ENCODE measurements around the gene C1QA. TPM values are rescaled to one million over a fixed set of nuclear protein-coding genes. Genes with fewer than 3 reads are reported as not detected.

The C1QA gene
- total RNA-seq, 1 experiment from 2014 or later: not detected

- ChIA-PET POLR2A (ENCODE audit: unreplicated experiment) (interaction anchor here (0.7 kb wide), 1 partner anchor 543 kb away, joined by 8 read pairs; no protein-coding TSS in a partner anchor), CTCF (no interaction called here)
- Histone ChIP-seq H2AFZ (no peak within 1 kb of the TSS), H4K20me1 (ENCODE audit: insufficient read depth) (no peaks in the 10 kb centered on the region), H3F3A (ENCODE audit: insufficient read depth, low read depth) (no peaks in the 10 kb centered on the region), H3K27ac (no peak within 1 kb of the TSS), H3K4me3 (no peak within 1 kb of the TSS), H3K36me3 (ENCODE audit: low read depth) (no peaks in the 10 kb centered on the region), H3K9me2 (ENCODE audit: insufficient read depth) (no peaks in the 10 kb centered on the region), H3K27me3 (ENCODE audit: insufficient read depth, low read depth) (peaks cover 34% of the 10 kb centered on the region), H3K4me1 (replicated peaks; ENCODE audit: insufficient read depth) (no peaks in the 10 kb centered on the region), H3K79me2 (ENCODE audit: low read depth) (no peaks in the 10 kb centered on the region), H3K4me2 (no peak within 1 kb of the TSS), H3K9me3 (ENCODE audit: insufficient read depth, low read depth) (no peaks in the 10 kb centered on the region)
- intact Hi-C loops (cut with micrococcal nuclease; ENCODE audit: unreplicated experiment): no loop called here
- no TSS peak for BruUV-seq (replicated peaks)
- DNase-seq: no peak
- TF ChIP-seq EZH2 (IDR thresholded peaks at IDR 0.05; ENCODE audit: low read depth) (no peak), CTCF (conservative IDR thresholded peaks at IDR 0.05) (no peak)
These were observed 16.5 kb downstream of the C1QA start, which contains the start of gene C1QB for GRCh38 chr1:22652881-22653316. TSS of gene C1QB (plus strand) at chr1:22653236. CDS start at chr1:22659463, 6,227 bp downstream.

GRCh38 chr1:22654692-22655091 is 18.3 kb downstream of the C1QA start:
- no peaks in the 10 kb centered on the region for H3F3A ChIP-seq (ENCODE audit: insufficient read depth, low read depth)
- no peak overlapping the region for H3K4me3 ChIP-seq
- no peaks in the 10 kb centered on the region for H3K4me1 ChIP-seq (replicated peaks; ENCODE audit: insufficient read depth)
- peaks cover 37% of the 10 kb centered on the region for H3K27me3 ChIP-seq (ENCODE audit: insufficient read depth, low read depth)
- no peaks in the 10 kb centered on the region for H3K79me2 ChIP-seq (ENCODE audit: low read depth)
- no peaks in the 10 kb centered on the region for H3K36me3 ChIP-seq (ENCODE audit: low read depth)
- CTCF ChIA-PET: interaction anchor here (0.6 kb wide), 1 partner anchor 214 kb away, joined by 3 read pairs; no protein-coding TSS in a partner anchor
- H3K4me2 ChIP-seq: no peak overlapping the region
- intact Hi-C loops (cut with micrococcal nuclease; ENCODE audit: unreplicated experiment): no loop called here
- TF ChIP-seq CTCF (conservative IDR thresholded peaks at IDR 0.05): no peak
- no peak for TF ChIP-seq EZH2 (IDR thresholded peaks at IDR 0.05; ENCODE audit: low read depth)
- POLR2A ChIA-PET (ENCODE audit: unreplicated experiment): no interaction called here
- no peak for DNase-seq
- no peak overlapping the region for H2AFZ ChIP-seq
- no peak overlapping the region for H3K27ac ChIP-seq
- H3K9me2 ChIP-seq (ENCODE audit: insufficient read depth): no peaks in the 10 kb centered on the region
- no peaks in the 10 kb centered on the region for H3K9me3 ChIP-seq (ENCODE audit: insufficient read depth, low read depth)
- no TSS peak for BruUV-seq (replicated peaks)
- H4K20me1 ChIP-seq (ENCODE audit: insufficient read depth): no peaks in the 10 kb centered on the region

- no peaks in the 10 kb centered on the region for H3K9me2 ChIP-seq (ENCODE audit: insufficient read depth)
- ChIA-PET POLR2A (ENCODE audit: unreplicated experiment) (no interaction called here), CTCF (interaction anchor here (0.6 kb wide), 1 partner anchor 369 kb away, joined by 3 read pairs; no protein-coding TSS in a partner anchor)
- H3F3A ChIP-seq (ENCODE audit: insufficient read depth, low read depth): no peaks in the 10 kb centered on the region
- peaks cover 42% of the 10 kb centered on the region for H3K27me3 ChIP-seq (ENCODE audit: insufficient read depth, low read depth)
- no peaks in the 10 kb centered on the region for H3K79me2 ChIP-seq (ENCODE audit: low read depth)
- H4K20me1 ChIP-seq (ENCODE audit: insufficient read depth): no peaks in the 10 kb centered on the region
- TF ChIP-seq CTCF (conservative IDR thresholded peaks at IDR 0.05): peak; percentile 54; the same call in 1 of the 2 replicates
- TF ChIP-seq EZH2 (IDR thresholded peaks at IDR 0.05; ENCODE audit: low read depth): no peak
- no TSS peak for BruUV-seq (replicated peaks)
- H3K36me3 ChIP-seq (ENCODE audit: low read depth): no peaks in the 10 kb centered on the region
- DNase-seq: no peak
- H3K4me2 ChIP-seq: no peak overlapping the region
- H3K4me1 ChIP-seq (replicated peaks; ENCODE audit: insufficient read depth): no peaks in the 10 kb centered on the region
- H3K4me3 ChIP-seq: no peak overlapping the region
- H2AFZ ChIP-seq: no peak overlapping the region
- no peak overlapping the region for H3K27ac ChIP-seq
- H3K9me3 ChIP-seq (ENCODE audit: insufficient read depth, low read depth): no peaks in the 10 kb centered on the region
- intact Hi-C loops (cut with micrococcal nuclease; ENCODE audit: unreplicated experiment): no loop called here
These were observed 22.1 kb downstream of the C1QA start for GRCh38 chr1:22658385-22659163.
